Loucy (cell line): ENCODE results near the gene RBM8A.
A peak's percentile ranks its signal among the peaks of the same experiment; 100 is the strongest.

Experiments used
- H2AFZ ChIP-seq: fragments of 200-600 bp; sonication (generic); 2 replicates; pipeline ENCODE4 v1.6.0; 2016; ENCODE audit warnings: antibody characterized with exemption, mild to moderate bottlenecking, low read length, moderate library complexity
- H3F3A ChIP-seq: fragments of 200-600 bp; 2 replicates; pipeline ENCODE4 v1.6.0; 2016; ENCODE audit warnings: antibody characterized with exemption, low read depth, mild to moderate bottlenecking
- H3K27me3 ChIP-seq: fragments of 200-600 bp; sonication (generic); 2 replicates; pipeline ENCODE4 v1.6.1; 2014; ENCODE audit warnings: low read length, mild to moderate bottlenecking; ENCODE audit not compliant: insufficient read depth, poor library complexity, severe bottlenecking
- H3K36me3 ChIP-seq: fragments of 200-600 bp; sonication (generic); 2 replicates; pipeline ENCODE4 v1.6.1; 2016; ENCODE audit warnings: low read length; ENCODE audit not compliant: insufficient read depth
- H3K4me1 ChIP-seq: fragments of 200-600 bp; sonication (generic); 2 replicates; pipeline ENCODE4 v1.5.1; 2014; ENCODE audit warnings: low read length, mild to moderate bottlenecking; ENCODE audit not compliant: insufficient read depth, poor library complexity, severe bottlenecking
- H3K4me2 ChIP-seq: fragments of 200-600 bp; sonication (generic); 2 replicates; pipeline ENCODE4 v1.6.0; 2014; ENCODE audit warnings: antibody characterized with exemption, low read length, low read depth, mild to moderate bottlenecking; ENCODE audit not compliant: poor library complexity, severe bottlenecking
- H3K4me3 ChIP-seq: fragments of 200-600 bp; sonication (generic); 2 replicates; pipeline ENCODE4 v1.5.1; 2014; ENCODE audit warnings: low read length, mild to moderate bottlenecking, mixed read lengths; ENCODE audit not compliant: poor library complexity, severe bottlenecking
- H3K79me2 ChIP-seq: fragments of 200-600 bp; sonication (generic); 2 replicates; pipeline ENCODE4 v1.6.1; 2014; ENCODE audit warnings: low read length; ENCODE audit not compliant: insufficient read depth
- H3K9ac ChIP-seq: fragments of 200-600 bp; sonication (generic); 2 replicates; pipeline ENCODE4 v1.6.0; 2014; ENCODE audit warnings: mild to moderate bottlenecking, low read depth, low read length, moderate library complexity; ENCODE audit not compliant: poor library complexity, severe bottlenecking
- H3K9me2 ChIP-seq: fragments of 200-600 bp; sonication (generic); replicated peaks from 2 replicates; pipeline ENCODE4 v1.6.1; 2016; ENCODE audit warnings: low read depth, low read length, mixed read lengths
- H3K9me3 ChIP-seq: fragments of 200-600 bp; sonication (generic); 2 replicates; pipeline ENCODE4 v1.6.1; 2014; ENCODE audit warnings: mild to moderate bottlenecking, antibody characterized with exemption, low read length, low read depth; ENCODE audit not compliant: insufficient read depth
- H4K20me1 ChIP-seq: fragments of 200-600 bp; sonication (generic); 2 replicates; pipeline ENCODE4 v1.6.0; 2014; ENCODE audit warnings: antibody characterized with exemption, low read length, mild to moderate bottlenecking; ENCODE audit not compliant: insufficient read depth, poor library complexity, severe bottlenecking
- EZH2phosphoT487 ChIP-seq: fragments of 200-600 bp; IDR thresholded peaks from 2 replicates; pipeline ENCODE4 v1.6.1; 2018; ENCODE audit warnings: antibody characterized with exemption, mild to moderate bottlenecking, moderate library complexity, borderline replicate concordance
- TF ChIP-seq, protein P1 (sequence below): fragments of 200-600 bp; sonication (generic); conservative IDR thresholded peaks from 2 replicates; pipeline ENCODE4 v1.5.1; 2014; ENCODE audit warnings: mild to moderate bottlenecking, antibody characterized with exemption, low read length

The RBM8A gene

DNA sequence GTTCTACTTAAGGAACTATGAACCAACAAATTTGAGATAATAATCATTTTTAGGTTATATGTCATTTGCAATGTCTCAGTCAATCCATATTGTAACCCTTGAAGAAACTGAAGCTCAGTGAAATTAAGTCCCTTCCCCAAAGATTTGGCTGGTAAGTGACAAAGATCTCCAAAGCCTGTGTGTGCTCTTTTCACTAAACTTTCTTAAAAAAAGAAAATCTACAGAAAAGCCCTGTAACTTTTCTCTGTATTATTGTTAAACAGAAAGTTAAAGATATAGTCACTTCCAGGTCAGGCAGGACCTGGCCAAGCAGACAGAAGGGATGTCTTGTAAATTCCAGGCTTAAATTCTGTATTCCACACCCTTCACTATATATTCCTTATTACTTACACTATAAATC is 29.1 kb upstream of the RBM8A start:
- Histone ChIP-seq H3K36me3 (no peaks in the 10 kb centered on the region), H3K79me2 (peaks cover 74% of the 10 kb centered on the region), H2AFZ (no peak overlapping the region), H3K9me2 (no peaks in the 10 kb centered on the region), H3K4me3 (peak overlapping the region; percentile 79), H3K27me3 (no peaks in the 10 kb centered on the region), H3K4me2 (peak overlapping the region; percentile 91), H3K9me3 (no peaks in the 10 kb centered on the region), H3K9ac (peak overlapping the region; percentile 79), H3F3A (no peaks in the 10 kb centered on the region), H3K4me1 (peaks cover 68% of the 10 kb centered on the region), H4K20me1 (peaks cover 20% of the 10 kb centered on the region)
- TF ChIP-seq, protein P1, sequence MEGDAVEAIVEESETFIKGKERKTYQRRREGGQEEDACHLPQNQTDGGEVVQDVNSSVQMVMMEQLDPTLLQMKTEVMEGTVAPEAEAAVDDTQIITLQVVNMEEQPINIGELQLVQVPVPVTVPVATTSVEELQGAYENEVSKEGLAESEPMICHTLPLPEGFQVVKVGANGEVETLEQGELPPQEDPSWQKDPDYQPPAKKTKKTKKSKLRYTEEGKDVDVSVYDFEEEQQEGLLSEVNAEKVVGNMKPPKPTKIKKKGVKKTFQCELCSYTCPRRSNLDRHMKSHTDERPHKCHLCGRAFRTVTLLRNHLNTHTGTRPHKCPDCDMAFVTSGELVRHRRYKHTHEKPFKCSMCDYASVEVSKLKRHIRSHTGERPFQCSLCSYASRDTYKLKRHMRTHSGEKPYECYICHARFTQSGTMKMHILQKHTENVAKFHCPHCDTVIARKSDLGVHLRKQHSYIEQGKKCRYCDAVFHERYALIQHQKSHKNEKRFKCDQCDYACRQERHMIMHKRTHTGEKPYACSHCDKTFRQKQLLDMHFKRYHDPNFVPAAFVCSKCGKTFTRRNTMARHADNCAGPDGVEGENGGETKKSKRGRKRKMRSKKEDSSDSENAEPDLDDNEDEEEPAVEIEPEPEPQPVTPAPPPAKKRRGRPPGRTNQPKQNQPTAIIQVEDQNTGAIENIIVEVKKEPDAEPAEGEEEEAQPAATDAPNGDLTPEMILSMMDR: no peak
- no peak for TF ChIP-seq EZH2phosphoT487

DNA sequence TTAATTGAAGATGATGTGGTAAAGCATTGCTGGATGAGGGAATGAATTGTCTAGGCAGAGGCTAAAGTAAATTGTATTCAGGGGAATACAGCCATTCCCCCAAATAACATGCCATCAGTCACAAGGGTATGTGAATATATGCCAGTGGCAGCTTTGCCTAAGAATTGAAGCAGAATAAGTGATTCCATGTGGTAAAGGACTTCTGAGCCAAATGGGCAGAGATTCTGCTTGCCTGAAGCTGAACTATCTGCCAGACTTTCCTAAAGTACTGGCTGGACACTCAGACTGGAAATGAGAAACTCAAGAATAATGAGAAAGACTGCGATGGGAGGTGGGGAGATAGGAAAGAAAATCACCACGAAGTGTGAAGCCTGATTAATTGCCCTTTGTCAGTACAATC is 28.2 kb upstream of the RBM8A start:
- no peaks in the 10 kb centered on the region for H3K36me3 ChIP-seq
- no peaks in the 10 kb centered on the region for H3K9me2 ChIP-seq
- H3K9me3 ChIP-seq: no peaks in the 10 kb centered on the region
- peak overlapping the region; percentile 79 for H3K4me3 ChIP-seq
- H2AFZ ChIP-seq: no peak overlapping the region
- H3K79me2 ChIP-seq: peaks cover 78% of the 10 kb centered on the region
- H3K9ac ChIP-seq: peak overlapping the region; percentile 79
- H3K4me2 ChIP-seq: peak overlapping the region; percentile 91
- H4K20me1 ChIP-seq: peaks cover 21% of the 10 kb centered on the region
- H3K27me3 ChIP-seq: no peaks in the 10 kb centered on the region
- TF ChIP-seq, protein P1: no peak
- no peak for TF ChIP-seq EZH2phosphoT487
- H3F3A ChIP-seq: no peaks in the 10 kb centered on the region
- H3K4me1 ChIP-seq: peaks cover 77% of the 10 kb centered on the region

DNA sequence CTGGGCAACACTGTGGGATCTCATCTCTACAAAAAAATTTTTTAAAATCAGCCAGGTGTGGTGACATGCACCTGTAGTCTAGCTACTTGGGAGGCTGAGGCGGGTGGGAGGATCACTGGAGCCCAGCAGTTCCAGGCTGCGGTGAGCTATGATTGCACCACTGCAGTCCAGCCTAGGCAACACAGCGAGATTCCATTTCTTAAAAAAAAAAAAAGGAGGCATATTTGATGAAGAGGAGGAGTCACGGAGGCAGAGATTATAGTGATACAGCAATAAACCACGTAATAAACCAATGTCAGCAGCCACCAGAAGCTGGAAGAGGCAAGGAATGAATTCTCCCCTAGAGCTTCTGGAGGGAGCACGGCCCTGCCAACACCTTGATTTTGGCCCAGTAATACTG is 26.6 kb upstream of the RBM8A start:
- Histone ChIP-seq H3K4me3 (peak overlapping the region; percentile 79), H4K20me1 (peaks cover 21% of the 10 kb centered on the region), H3K79me2 (peaks cover 79% of the 10 kb centered on the region), H3K36me3 (no peaks in the 10 kb centered on the region), H3F3A (no peaks in the 10 kb centered on the region), H3K9me3 (no peaks in the 10 kb centered on the region), H3K9ac (peak overlapping the region; percentile 79), H3K4me1 (peaks cover 70% of the 10 kb centered on the region), H3K4me2 (peak overlapping the region; percentile 91), H2AFZ (no peak overlapping the region), H3K9me2 (no peaks in the 10 kb centered on the region), H3K27me3 (no peaks in the 10 kb centered on the region)
- no peak for TF ChIP-seq EZH2phosphoT487
- TF ChIP-seq, protein P1: no peak
